Measurements from ENCODE around the gene MRPL28.

Gene MRPL28

DNA sequence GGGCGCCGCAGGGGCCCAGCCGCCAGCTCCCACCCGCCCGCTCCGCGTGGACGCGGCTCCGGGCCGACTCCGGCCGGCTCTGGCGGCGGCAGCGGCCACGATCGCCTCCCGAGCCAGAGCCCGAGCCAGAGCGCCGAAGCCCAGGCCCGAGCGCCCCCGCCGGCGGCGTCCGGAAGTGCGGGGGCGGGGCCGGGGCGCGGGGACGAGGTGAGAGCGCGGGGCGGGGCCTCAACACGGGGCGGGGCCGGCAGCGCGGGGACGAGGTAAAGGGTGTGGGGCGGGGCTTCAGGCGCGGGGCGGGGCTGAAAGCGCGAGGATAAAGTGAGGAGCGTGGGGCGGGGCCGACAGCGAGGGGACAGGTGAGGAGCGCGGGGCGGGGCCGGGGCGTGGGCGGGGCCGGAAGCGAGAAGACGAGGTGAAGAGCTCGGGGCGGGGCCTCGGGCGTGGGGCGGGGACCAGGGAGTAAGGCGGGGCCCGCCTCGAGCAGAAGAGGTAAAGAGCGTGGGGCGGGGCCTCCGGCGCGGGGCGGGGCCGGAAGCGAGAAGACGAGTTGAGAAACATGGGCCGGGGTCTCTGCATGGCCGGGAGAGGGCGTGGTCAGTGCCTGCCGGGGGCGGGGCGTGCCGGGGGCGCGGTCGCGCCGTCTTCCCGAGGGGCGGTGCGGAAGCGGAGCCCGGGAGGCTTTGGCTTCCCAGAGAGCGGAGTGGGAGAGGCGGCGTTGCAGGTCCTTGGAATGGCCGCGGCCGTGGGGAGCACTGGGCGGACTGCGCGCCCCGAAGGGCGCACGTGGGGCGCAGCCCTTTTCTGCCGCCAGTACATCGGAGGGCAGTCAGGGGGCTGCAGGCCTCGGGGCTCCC is 17.6 kb downstream of the MRPL28 start, which contains the start of gene AXIN1:
Gene AXIN1, minus strand, starts transcription at position 177 of the 857 bp plus-strand sequence. CDS start 5,698 bp downstream, outside the sequence.
- TF ChIP-seq, protein P1, sequence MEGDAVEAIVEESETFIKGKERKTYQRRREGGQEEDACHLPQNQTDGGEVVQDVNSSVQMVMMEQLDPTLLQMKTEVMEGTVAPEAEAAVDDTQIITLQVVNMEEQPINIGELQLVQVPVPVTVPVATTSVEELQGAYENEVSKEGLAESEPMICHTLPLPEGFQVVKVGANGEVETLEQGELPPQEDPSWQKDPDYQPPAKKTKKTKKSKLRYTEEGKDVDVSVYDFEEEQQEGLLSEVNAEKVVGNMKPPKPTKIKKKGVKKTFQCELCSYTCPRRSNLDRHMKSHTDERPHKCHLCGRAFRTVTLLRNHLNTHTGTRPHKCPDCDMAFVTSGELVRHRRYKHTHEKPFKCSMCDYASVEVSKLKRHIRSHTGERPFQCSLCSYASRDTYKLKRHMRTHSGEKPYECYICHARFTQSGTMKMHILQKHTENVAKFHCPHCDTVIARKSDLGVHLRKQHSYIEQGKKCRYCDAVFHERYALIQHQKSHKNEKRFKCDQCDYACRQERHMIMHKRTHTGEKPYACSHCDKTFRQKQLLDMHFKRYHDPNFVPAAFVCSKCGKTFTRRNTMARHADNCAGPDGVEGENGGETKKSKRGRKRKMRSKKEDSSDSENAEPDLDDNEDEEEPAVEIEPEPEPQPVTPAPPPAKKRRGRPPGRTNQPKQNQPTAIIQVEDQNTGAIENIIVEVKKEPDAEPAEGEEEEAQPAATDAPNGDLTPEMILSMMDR (IDR thresholded peaks at IDR 0.05; ENCODE audit: borderline replicate concordance, extremely low read depth, low read length, poor library complexity, severe bottlenecking): peak; percentile 57
- TF ChIP-seq EZH2 (IDR thresholded peaks at IDR 0.05; ENCODE audit: borderline replicate concordance, low read depth, low read length, severe bottlenecking): no peak
- Histone ChIP-seq H3K4me1 (ENCODE audit: insufficient read depth, low read length) (peaks cover 23% of the 10 kb centered on the region), H4K20me1 (ENCODE audit: insufficient read depth, low read length) (peaks cover 40% of the 10 kb centered on the region), H3K79me2 (ENCODE audit: insufficient read depth, low read length) (peaks cover 39% of the 10 kb centered on the region), H3K27me3 (ENCODE audit: insufficient read depth, low read length, poor library complexity) (no peaks in the 10 kb centered on the region), H2AFZ (ENCODE audit: low read depth, low read length) (peak within 1 kb of the TSS; percentile 15; the same call in 1 of the 2 replicates), H3K9ac (ENCODE audit: low read depth, low read length) (peak within 1 kb of the TSS; percentile 90), H3K9me3 (ENCODE audit: insufficient read depth, low read length, severe bottlenecking) (no peaks in the 10 kb centered on the region), H3K36me3 (ENCODE audit: insufficient read depth, low read length) (peaks cover 15% of the 10 kb centered on the region), H3K4me3 (ENCODE audit: low read depth in 1 of 2, low read length in 2 of 2) (peak within 1 kb of the TSS; percentile 67 to 77; a peak in 3 of 4 replicates), H3K4me2 (ENCODE audit: insufficient read depth, low read length) (peak within 1 kb of the TSS; percentile 83), H3K27ac (ENCODE audit: low read length) (peak within 1 kb of the TSS; percentile 39; the same call in 1 of the 2 replicates)
- DNase-seq (peak; percentile 96), ATAC-seq (ENCODE audit: insufficient read depth, low read depth) (peak; percentile 74)

DNA sequence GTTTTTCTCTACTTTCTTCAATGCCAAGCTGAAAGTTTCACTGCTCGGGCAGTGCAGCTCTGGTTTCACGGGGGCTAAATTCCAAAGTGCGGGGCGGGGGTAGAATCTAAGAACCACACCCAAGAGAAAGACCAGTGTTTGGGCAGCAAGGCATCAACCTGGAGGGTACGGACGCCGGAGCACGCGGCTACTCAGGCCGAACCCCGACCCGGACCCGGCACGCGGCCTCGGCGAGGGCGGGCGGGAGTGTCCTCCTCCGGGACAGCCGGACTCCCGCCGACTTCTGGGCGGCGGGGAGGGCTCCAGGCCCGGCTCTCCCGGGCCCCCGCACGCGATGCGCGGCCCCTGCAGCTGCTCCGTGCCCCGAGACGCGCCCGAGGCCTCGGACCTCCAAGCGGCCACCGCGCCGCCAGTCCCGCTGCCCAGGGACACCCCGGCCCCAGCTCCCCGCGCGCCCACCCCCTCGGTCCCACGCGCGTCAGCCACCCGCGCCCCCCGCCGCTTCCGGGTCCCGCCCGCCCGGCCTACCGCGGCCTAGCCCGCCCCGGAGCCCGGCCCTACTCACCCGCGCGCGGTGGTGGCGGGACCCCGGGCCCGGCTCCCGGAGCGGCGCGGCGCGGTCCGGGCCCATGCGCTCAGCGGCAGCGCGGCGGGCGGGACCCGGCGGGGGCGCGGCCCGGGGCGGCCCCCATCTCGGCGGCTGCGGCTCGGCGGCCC is 18.4 kb downstream of the MRPL28 start:
- Histone ChIP-seq H3K36me3 (ENCODE audit: insufficient read depth, low read length) (peaks cover 22% of the 10 kb centered on the region), H3K4me1 (ENCODE audit: insufficient read depth, low read length) (peaks cover 23% of the 10 kb centered on the region), H3K9me3 (ENCODE audit: insufficient read depth, low read length, severe bottlenecking) (no peaks in the 10 kb centered on the region), H3K9ac (ENCODE audit: low read depth, low read length) (peak overlapping the region; percentile 90), H3K4me3 (ENCODE audit: low read depth in 1 of 2, low read length in 2 of 2) (peak overlapping the region; percentile 67 to 77; a peak in 3 of 4 replicates), H3K27me3 (ENCODE audit: insufficient read depth, low read length, poor library complexity) (no peaks in the 10 kb centered on the region), H4K20me1 (ENCODE audit: insufficient read depth, low read length) (peaks cover 48% of the 10 kb centered on the region), H3K79me2 (ENCODE audit: insufficient read depth, low read length) (peaks cover 47% of the 10 kb centered on the region), H3K4me2 (ENCODE audit: insufficient read depth, low read length) (peak overlapping the region; percentile 83), H2AFZ (ENCODE audit: low read depth, low read length) (peak overlapping the region; percentile 15; the same call in 1 of the 2 replicates), H3K27ac (ENCODE audit: low read length) (peak overlapping the region; percentile 30; the same call in 1 of the 2 replicates)
- DNase-seq (no peak), ATAC-seq (ENCODE audit: insufficient read depth, low read depth) (peak; percentile 28)
- TF ChIP-seq, protein P1 (IDR thresholded peaks at IDR 0.05; ENCODE audit: borderline replicate concordance, extremely low read depth, low read length, poor library complexity, severe bottlenecking): no peak
- TF ChIP-seq EZH2 (IDR thresholded peaks at IDR 0.05; ENCODE audit: borderline replicate concordance, low read depth, low read length, severe bottlenecking): no peak

DNA sequence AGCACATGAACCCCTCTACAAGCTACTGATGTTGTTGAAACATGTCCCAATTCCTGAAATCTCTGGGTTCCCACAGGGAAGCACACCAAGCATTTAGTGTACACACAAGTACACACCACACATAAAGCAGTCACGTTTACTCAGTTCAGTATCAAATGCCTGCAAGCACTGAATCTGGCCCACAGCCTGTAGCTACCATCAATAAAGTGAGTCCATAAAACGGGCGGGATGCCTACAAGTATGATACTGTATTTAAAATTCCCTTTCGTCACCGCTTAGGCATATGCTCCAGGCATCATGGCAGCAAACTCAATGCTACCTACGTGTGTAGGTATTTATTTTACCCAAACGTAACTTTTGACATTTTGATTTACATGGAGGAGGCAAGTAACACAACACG is 20.1 kb downstream of the MRPL28 start:
- Histone ChIP-seq H3K9me3 (ENCODE audit: insufficient read depth, low read length, severe bottlenecking) (no peaks in the 10 kb centered on the region), H3K4me2 (ENCODE audit: insufficient read depth, low read length) (peak overlapping the region; percentile 21; the same call in 1 of the 2 replicates), H3K79me2 (ENCODE audit: insufficient read depth, low read length) (peaks cover 63% of the 10 kb centered on the region), H3K36me3 (ENCODE audit: insufficient read depth, low read length) (peaks cover 40% of the 10 kb centered on the region), H3K9ac (ENCODE audit: low read depth, low read length) (no peak overlapping the region), H4K20me1 (ENCODE audit: insufficient read depth, low read length) (peaks cover 63% of the 10 kb centered on the region), H2AFZ (ENCODE audit: low read depth, low read length) (no peak overlapping the region), H3K4me1 (ENCODE audit: insufficient read depth, low read length) (peaks cover 30% of the 10 kb centered on the region), H3K4me3 (ENCODE audit: low read depth in 1 of 2, low read length in 2 of 2) (no peak overlapping the region), H3K27me3 (ENCODE audit: insufficient read depth, low read length, poor library complexity) (no peaks in the 10 kb centered on the region), H3K27ac (ENCODE audit: low read length) (no peak overlapping the region)
- no peak for DNase-seq
- TF ChIP-seq EZH2 (IDR thresholded peaks at IDR 0.05; ENCODE audit: borderline replicate concordance, low read depth, low read length, severe bottlenecking): no peak
- TF ChIP-seq, protein P1 (IDR thresholded peaks at IDR 0.05; ENCODE audit: borderline replicate concordance, extremely low read depth, low read length, poor library complexity, severe bottlenecking): no peak
- no peak for ATAC-seq (ENCODE audit: insufficient read depth, low read depth)

All from DND-41 (cell line).